Activated naive CD8-positive, alpha-beta T cell treated with anti-CD3 and anti-CD28 coated beads for 36 hours (primary cell): Measurements from ENCODE around the gene LEMD1. TPM values are rescaled to one million over a fixed set of nuclear protein-coding genes. Genes with fewer than 3 reads are reported as not detected.
A peak's percentile ranks its signal among the peaks of the same experiment; 100 is the strongest.
"Not testable (repeated sequence)": the region's sequence is repeated elsewhere in the genome, so short reads cannot be mapped to it uniquely, and the experiment has no call there.

Experiments
- DNase-seq: peaks from one replicate; pipeline ENCODE4 v3.0.0; 2021
- H3K27ac Mint-ChIP-seq: one replicate; pipeline ENCODE4 v1.8.0; 2022; ENCODE audit warnings: mild to moderate bottlenecking, moderate library complexity, mixed read lengths
- H3K27me3 Mint-ChIP-seq: one replicate; pipeline ENCODE4 v1.8.0; 2022; ENCODE audit warnings: mild to moderate bottlenecking, mixed read lengths
- H3K36me3 Mint-ChIP-seq: one replicate; pipeline ENCODE4 v1.8.0; 2021; ENCODE audit warnings: mild to moderate bottlenecking, mixed read lengths
- H3K4me1 Mint-ChIP-seq: one replicate; pipeline ENCODE4 v1.8.0; 2021; ENCODE audit warnings: mixed read lengths
- H3K4me3 Mint-ChIP-seq: one replicate; pipeline ENCODE4 v1.8.0; 2022; ENCODE audit warnings: mild to moderate bottlenecking, moderate library complexity, mixed read lengths
- H3K9me3 Mint-ChIP-seq: one replicate; pipeline ENCODE4 v1.8.0; 2022; ENCODE audit warnings: mixed read lengths
- total RNA-seq, 2 experiments: library from RNA; stranded (reverse); gene quantifications; one replicate each; pipeline ENCODE4 v1.2.3, GENCODE V29; 2021

Gene LEMD1
- total RNA-seq, 2 experiments from 2014 or later: 0.78 TPM; not detected in 1

DNA sequence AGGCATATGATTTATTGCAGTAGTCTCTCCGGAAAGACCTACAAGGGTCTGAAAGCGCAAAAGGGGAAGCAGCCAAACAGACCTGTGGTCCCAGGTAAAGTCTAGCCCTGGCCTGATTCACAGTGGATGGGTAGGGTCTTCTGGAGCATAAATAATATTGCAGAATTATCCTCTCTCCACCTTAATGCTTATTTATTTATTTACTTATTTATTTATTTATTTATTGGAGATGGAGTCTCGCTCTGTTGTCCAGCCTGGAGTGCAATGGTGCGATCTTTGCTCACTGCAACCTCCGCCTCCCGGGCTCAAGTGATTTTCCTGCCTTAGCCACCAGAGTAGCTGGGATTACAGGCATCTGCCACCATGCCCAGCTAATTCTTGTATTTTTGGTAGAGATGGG lies 53.4 kb downstream of the LEMD1 start:
- Mint-ChIP-seq H3K36me3 (no peaks in the 10 kb centered on the region), H3K27ac (no peak overlapping the region), H3K4me3 (no peak overlapping the region), H3K27me3 (peaks cover 14% of the 10 kb centered on the region), H3K4me1 (no peaks in the 10 kb centered on the region), H3K9me3 (no peaks in the 10 kb centered on the region)
- DNase-seq: no peak

DNA sequence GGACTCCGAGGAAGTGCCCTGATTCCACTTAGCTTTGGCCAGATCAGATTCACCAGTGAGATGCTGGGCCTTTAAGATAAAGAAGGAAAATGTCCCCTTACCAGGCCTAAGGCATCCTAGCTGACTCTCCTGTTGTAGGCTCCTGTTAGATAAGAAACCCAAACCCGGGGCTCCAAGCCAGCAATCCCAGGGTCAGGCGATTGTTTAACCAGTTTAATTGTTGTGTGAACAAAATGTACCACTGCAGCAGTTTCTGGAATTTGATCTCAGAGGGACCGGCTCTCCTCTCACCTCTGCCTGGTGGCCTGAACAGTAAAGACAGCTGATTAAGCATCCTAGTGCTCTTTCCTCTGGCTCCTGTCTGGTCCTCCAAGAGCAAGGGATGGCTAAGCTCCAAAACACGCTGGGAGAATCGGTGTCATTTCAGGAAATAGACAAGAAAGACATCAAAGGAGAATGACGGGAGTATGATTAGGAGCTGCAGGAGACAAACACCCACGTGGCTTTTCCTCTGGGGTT lies 55.9 kb downstream of the LEMD1 start:
- H3K27me3 Mint-ChIP-seq: peaks cover 3% of the 10 kb centered on the region
- no peaks in the 10 kb centered on the region for H3K9me3 Mint-ChIP-seq
- no peak overlapping the region for H3K4me3 Mint-ChIP-seq
- H3K4me1 Mint-ChIP-seq: no peaks in the 10 kb centered on the region
- no peak for DNase-seq
- H3K36me3 Mint-ChIP-seq: no peaks in the 10 kb centered on the region
- no peak overlapping the region for H3K27ac Mint-ChIP-seq

DNA sequence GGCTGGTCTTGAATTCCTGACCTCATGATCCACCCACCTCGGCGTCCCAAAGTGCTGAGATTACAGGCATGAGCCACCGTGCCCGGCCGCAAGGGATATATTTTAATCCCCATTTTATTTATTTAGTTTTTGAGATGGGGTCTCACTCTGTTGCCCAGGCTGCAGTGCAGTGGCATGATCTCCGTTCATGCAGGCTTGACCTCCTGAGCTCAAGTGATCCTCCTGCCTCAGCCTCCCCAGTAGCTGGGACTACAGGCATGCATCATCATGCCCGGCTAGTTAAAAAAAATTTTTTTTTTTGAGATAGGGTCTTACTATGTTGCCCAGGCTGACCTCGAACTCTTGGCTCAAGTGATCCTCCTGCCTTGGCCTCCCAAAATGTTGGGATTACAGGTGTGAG lies 56.8 kb downstream of the LEMD1 start:
- H3K4me3 Mint-ChIP-seq, H3K27me3 Mint-ChIP-seq, DNase-seq, H3K9me3 Mint-ChIP-seq, H3K4me1 Mint-ChIP-seq, H3K36me3 Mint-ChIP-seq, H3K27ac Mint-ChIP-seq: not testable (repeated sequence)

DNA sequence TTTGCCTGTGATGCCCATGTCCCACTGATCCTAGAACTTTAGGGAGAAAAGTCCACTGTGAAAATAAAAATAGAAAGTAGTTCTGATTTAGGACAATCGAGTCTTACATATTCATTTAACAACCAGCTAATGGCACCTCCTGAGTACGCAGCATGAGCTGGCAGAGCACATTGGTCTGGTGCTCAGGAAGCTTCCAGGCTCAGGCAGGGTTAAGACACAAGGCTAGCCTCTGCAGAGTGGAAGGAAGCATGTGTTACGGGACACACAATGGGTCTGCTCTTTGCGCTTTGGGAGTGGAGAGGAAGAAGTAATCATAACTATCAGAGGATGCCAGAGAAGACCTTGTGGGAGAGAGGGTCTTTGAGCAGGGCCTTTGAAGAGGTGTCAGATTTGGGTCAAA lies 61.0 kb downstream of the LEMD1 start:
- H3K9me3 Mint-ChIP-seq: no peaks in the 10 kb centered on the region
- H3K4me3 Mint-ChIP-seq: no peak overlapping the region
- no peaks in the 10 kb centered on the region for H3K36me3 Mint-ChIP-seq
- no peaks in the 10 kb centered on the region for H3K4me1 Mint-ChIP-seq
- H3K27ac Mint-ChIP-seq: no peak overlapping the region
- no peaks in the 10 kb centered on the region for H3K27me3 Mint-ChIP-seq
- no peak for DNase-seq

DNA sequence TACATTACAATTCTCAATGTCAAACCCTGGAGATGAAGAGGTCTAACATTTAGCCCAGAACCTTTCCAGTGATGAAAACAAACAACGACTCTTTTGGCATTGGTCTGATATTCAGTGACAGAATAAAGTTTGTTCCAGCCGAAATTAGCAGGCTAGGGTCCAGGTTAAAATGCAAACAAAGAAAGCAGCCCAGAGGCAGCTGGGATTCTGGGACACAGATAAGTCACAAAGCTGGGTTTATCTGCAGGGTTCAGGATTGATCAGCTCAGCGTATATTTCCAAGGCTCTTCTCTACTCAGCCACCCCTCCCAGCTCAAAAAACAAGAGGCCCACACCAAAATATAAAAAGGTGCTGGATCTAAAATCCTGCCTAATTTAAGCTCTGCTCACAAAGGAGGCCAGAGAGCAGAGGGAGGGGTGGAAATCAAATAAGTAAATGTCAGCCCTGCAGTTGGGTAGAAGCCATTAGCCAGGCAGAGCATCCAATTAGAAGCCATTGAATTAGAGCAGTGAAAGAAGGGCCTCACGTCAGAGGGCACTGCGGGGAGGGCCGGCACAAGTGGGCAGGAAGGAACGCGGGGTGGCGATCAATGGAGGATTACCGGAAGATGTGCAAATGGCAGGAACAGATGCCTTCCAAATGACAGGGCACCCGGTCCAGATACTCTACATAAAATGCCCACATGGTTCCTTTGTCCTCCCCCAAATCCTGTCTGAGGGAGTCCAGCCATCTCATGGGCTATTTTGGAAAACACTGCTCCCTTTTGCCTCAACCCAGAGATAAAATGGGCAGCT lies 61.9 kb downstream of the LEMD1 start:
- no peaks in the 10 kb centered on the region for H3K9me3 Mint-ChIP-seq
- H3K4me3 Mint-ChIP-seq: no peak overlapping the region

DNA sequence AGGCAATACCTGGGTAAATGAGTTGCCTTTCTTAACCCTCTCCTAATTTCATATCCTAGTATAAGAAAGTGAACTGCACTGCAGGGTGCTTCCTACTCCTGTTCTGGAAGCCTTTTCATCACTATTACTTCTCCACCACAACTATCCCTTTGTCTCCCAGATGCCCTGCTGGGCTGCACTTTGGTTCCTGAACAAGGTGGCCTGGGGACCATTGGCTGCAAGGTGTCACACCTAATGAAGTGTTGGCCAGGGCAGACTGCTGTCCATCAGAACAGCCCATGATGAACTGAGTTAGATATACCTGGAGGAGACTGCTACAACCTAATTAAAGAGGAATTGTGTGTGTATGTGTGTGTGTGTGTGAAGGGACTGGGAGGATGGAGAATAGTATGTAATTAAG lies 63.3 kb downstream of the LEMD1 start:
- Mint-ChIP-seq H3K9me3 (no peaks in the 10 kb centered on the region), H3K27ac (no peak overlapping the region), H3K4me1 (no peaks in the 10 kb centered on the region), H3K36me3 (no peaks in the 10 kb centered on the region), H3K27me3 (peaks cover 3% of the 10 kb centered on the region), H3K4me3 (no peak overlapping the region)
- DNase-seq: no peak

More for the DNA sequence above, 61.9 kb downstream of the LEMD1 start:
- H3K36me3 Mint-ChIP-seq: no peaks in the 10 kb centered on the region
- H3K27me3 Mint-ChIP-seq: no peaks in the 10 kb centered on the region
- no peak for DNase-seq
- H3K27ac Mint-ChIP-seq: no peak overlapping the region
- H3K4me1 Mint-ChIP-seq: no peaks in the 10 kb centered on the region

DNA sequence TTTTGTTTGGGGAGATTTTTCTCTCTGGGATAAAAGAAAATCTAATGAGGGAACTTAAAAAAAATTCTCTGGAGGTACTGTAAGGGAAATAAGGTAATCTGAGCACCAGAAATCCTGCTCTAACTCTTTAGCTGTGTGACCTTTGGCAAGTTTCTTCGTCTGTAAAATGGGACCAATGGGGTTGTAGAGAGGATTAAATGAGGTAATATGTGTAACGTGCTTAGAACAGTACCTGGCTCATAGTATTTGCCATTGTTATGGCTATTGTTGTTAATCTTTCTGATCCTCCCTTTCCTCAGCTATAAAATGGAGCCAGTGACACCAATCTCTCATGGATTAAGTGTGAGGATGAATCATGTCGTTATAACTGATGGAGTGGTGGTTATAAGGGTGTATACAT lies 64.3 kb downstream of the LEMD1 start:
- H3K27me3 Mint-ChIP-seq: peaks cover 3% of the 10 kb centered on the region
- no peaks in the 10 kb centered on the region for H3K36me3 Mint-ChIP-seq
- H3K4me3 Mint-ChIP-seq: no peak overlapping the region
- no peaks in the 10 kb centered on the region for H3K4me1 Mint-ChIP-seq
- no peaks in the 10 kb centered on the region for H3K9me3 Mint-ChIP-seq
- no peak for DNase-seq
- H3K27ac Mint-ChIP-seq: no peak overlapping the region

DNA sequence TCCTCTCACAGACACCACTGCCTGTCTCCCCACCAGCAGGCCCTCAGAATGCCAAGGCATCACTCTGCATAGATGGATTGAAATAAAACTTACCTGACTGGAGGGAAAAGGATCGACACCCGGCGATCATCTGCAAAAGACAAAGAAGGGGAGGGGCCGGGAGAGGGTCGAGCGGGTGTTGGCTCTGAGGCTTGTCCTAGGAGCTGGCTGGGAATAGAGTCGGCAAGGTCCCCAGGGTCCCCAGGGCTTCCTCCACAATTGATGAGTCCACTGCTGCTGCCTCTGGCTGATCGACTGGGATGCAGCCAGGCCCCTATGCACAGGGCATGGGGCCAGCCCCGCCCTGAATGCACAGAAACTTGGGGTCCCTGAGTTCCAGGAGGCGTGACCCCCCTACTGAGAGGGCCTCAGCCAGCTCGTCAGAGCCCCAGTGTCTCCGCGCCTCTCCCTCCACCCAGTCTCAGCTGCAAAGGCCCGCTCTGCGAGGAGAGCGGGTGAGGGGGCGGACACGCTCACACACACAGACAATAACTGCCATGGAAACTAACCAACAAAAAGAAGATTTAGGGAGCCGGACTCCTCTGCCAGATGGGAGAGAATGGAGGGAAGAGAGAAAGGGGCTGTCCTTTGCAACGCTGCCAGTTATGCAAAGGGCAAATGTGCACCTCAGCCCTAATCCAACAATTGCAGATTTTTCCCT lies 65.3 kb downstream of the LEMD1 start, which contains the start of gene KLHDC8A:
KLHDC8A (minus strand) TSS at position 483 of the 700 bp plus-strand sequence. CDS start 13,318 bp downstream, outside the sequence.
- no peaks in the 10 kb centered on the region for H3K36me3 Mint-ChIP-seq
- H3K27ac Mint-ChIP-seq: no peak within 1 kb of the TSS
- no peak for DNase-seq
- H3K4me3 Mint-ChIP-seq: no peak within 1 kb of the TSS
- H3K27me3 Mint-ChIP-seq: peaks cover 3% of the 10 kb centered on the region
- no peaks in the 10 kb centered on the region for H3K4me1 Mint-ChIP-seq
- H3K9me3 Mint-ChIP-seq: no peaks in the 10 kb centered on the region

DNA sequence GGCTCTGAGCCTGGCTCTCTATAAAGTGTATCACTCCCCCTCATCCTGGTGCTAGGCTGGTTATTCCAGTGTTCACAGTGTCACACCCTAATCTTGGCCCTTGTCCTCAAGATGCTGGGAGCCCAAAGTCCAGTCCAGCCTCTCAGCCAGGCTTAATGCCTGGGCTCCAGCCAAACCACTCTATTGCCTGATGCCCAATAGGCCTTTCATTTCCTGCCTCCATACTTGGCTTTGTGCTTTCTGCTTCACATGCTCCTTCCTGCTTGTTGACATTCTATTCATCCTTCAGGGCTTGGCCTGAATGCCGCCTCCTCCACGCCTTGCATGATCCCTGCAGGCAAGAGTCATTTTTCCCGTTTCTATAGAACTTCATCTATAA lies 66.8 kb downstream of the LEMD1 start:
- DNase-seq: no peak
- Mint-ChIP-seq H3K9me3 (no peaks in the 10 kb centered on the region), H3K27ac (no peak overlapping the region), H3K4me3 (no peak overlapping the region), H3K4me1 (no peaks in the 10 kb centered on the region), H3K36me3 (no peaks in the 10 kb centered on the region), H3K27me3 (peaks cover 3% of the 10 kb centered on the region)

DNA sequence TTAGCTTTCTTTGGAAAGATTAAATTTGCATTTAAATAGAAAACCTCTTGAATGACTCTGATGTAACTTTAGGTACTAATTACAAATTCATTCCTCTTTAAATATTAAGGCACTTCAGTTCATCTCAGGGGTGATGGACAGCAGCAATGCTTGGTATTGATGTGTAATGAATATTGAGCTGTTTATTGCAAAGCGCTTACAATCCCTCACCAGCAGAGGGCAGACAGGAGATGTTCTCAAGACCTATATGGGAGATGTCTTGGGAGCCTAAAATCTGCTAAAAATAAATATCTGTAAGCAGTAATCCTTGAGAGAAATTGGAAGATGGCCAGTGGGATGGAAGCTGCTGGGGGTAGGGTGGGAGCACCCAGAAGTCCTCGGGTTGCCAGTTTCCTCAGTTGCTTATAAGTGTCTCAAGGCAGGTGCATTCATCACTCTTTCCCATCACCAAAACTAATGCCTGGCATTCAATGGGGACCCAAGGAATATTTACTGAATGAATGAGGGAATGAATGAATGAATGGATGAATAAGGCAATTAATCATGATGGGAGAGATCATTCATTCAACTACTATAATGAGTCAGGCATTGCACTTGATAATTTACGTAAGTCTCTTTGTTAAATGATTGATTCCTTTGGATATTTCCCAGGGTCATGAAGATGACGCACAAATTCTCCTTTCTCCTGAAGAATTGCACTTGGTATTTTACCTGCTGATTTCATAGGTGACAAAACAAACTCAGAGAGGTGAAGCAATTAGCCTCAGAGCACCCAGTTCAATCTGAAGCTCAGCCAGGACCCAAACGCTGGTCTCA lies 67.4 kb downstream of the LEMD1 start:
- H3K27me3 Mint-ChIP-seq: peaks cover 3% of the 10 kb centered on the region
- H3K36me3 Mint-ChIP-seq: no peaks in the 10 kb centered on the region

DNA sequence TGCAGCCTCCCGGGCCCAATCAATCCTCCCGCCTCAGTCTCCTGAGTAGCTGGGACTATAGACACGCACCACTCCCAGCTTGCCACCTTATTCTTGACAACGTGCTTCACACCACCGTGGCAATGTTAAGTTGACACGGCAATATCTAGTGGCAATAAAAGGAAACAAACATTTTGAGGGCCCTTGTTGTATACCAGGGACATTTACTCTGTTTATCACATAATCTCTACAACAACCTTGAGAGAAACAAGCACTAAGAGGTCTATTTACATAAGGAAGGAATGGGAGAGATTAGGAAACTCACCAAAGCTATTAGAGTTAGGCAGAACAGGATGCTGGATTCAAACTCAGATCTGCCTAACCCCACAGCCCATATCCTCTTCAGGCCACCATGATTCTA lies 68.2 kb downstream of the LEMD1 start:
- no peaks in the 10 kb centered on the region for H3K9me3 Mint-ChIP-seq
- no peaks in the 10 kb centered on the region for H3K36me3 Mint-ChIP-seq
- DNase-seq: no peak
- H3K27me3 Mint-ChIP-seq: peaks cover 3% of the 10 kb centered on the region
- H3K4me3 Mint-ChIP-seq: no peak overlapping the region
- H3K27ac Mint-ChIP-seq: no peak overlapping the region
- H3K4me1 Mint-ChIP-seq: no peaks in the 10 kb centered on the region

More for the DNA sequence above, 67.4 kb downstream of the LEMD1 start:
- H3K27ac Mint-ChIP-seq: no peak overlapping the region
- H3K4me1 Mint-ChIP-seq: no peaks in the 10 kb centered on the region
- peak; percentile 45 for DNase-seq
- no peaks in the 10 kb centered on the region for H3K9me3 Mint-ChIP-seq
- no peak overlapping the region for H3K4me3 Mint-ChIP-seq

DNA sequence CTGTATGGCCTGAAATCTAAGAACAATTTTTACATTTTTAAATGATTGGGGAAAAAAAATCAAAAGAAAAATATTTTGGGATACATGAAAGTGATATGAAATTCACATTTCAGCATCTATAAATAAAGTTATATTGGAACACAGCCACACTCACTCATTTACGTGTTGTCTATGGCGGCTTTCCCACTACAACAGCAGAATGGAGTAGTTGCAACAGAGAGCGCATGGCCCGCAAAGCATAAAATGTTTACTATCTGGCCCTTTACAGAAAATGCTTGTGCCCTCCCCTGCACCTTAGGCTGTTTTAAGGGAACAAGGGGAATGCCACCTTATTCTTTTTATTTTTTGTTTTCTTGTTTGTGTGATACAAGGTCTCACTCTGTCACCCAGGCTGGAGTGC lies 68.7 kb downstream of the LEMD1 start:
- Mint-ChIP-seq H3K36me3 (no peaks in the 10 kb centered on the region), H3K27ac (no peak overlapping the region), H3K4me1 (no peaks in the 10 kb centered on the region), H3K27me3 (peaks cover 3% of the 10 kb centered on the region), H3K4me3 (no peak overlapping the region), H3K9me3 (no peaks in the 10 kb centered on the region)
- DNase-seq: no peak

DNA sequence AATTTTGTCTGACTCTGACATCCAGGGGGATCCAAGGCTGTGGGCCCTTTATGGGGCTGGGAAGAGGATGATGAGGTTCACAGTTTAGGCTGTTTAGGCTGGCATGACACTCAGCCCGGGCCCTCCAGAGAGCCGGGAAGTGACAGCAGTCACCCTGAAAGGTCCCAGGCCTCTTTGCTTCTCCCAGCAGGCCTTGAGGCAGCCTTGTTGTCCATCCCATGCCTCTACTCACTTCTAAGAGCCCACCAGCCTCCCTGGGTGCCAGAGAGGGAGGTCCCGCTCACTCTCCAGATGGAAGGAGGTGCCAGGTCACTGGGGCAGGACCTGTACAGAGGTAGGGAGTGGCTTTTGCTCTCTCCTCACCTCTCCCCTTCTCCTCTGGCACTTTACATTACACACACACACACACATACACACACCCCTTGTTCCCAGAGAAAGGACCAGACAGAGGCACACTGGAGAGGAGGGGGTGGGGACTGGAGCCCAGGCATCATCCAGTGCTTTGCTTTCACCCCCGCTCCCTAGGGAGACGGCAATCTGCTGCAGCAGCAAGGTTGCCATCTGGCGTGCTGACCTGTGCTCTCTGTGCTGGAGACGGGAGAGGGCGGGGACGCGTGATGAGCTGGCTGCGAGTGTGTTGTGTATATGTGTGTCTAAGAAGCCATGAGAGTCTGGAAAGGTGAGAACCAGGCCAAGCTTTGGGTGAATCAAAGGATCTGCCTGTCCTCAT lies 69.7 kb downstream of the LEMD1 start:
- DNase-seq: no peak
- Mint-ChIP-seq H3K9me3 (no peaks in the 10 kb centered on the region), H3K36me3 (no peaks in the 10 kb centered on the region), H3K4me1 (peaks cover 1% of the 10 kb centered on the region), H3K4me3 (no peak overlapping the region), H3K27me3 (peaks cover 3% of the 10 kb centered on the region), H3K27ac (no peak overlapping the region)

DNA sequence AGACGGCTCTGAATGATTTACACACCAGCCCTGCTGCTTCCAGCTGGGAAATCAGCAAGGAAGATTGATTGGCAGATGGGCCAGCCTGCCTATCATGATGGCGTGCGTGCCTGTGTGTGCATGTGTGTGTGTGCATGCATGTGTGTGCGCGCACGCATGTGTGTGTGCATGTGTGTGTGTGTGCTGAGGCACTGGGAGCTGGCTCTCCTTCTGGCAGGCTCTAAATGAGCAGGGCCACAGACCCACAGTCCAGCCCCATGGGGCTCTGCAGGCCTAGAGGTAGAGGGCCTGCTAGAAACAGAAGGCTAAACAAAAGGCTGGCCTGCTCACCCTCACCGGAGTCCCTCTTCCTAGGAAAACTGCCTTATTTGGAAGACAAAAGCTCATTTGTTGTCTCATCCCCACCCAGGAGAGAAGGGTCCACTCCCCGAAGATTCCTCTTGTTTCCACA lies 71.1 kb downstream of the LEMD1 start:
- no peak for DNase-seq
- H3K9me3 Mint-ChIP-seq: no peaks in the 10 kb centered on the region
- H3K27ac Mint-ChIP-seq: no peak overlapping the region
- H3K36me3 Mint-ChIP-seq: no peaks in the 10 kb centered on the region
- H3K4me3 Mint-ChIP-seq: no peak overlapping the region
- H3K4me1 Mint-ChIP-seq: peaks cover 5% of the 10 kb centered on the region
- peaks cover 15% of the 10 kb centered on the region for H3K27me3 Mint-ChIP-seq
